ENCODE results near the gene GNG7. TPM values are rescaled to one million over a fixed set of nuclear protein-coding genes. Genes with fewer than 3 reads are reported as not detected.

Gene GNG7
- total RNA-seq, 4 donors from 2014 or later: 0.57 to 3.8 (median 1.6) TPM

- intact Hi-C loops (cut with DNase I): no loop called here
- Histone ChIP-seq H3K4me1 (peaks cover 12 to 25% (median 18%) of the 10 kb centered on the region in 3 donors), H3K27ac (no peak overlapping the region), H3K9me3 (no peaks in the 10 kb centered on the region), H3K36me3 (peaks cover 0 to 6% (median 0%) of the 10 kb centered on the region in 3 donors), H3K27me3 (peaks cover 0 to 66% (median 1%) of the 10 kb centered on the region in 4 donors), H3K4me3 (no peak overlapping the region)
- TF ChIP-seq POLR2A (IDR thresholded peaks at IDR 0.05) (no peak), CTCF (IDR thresholded peaks at IDR 0.05) (no peak)
- DNase-seq: no peak
- WGBS, 2 donors: 7 to 20% methylated on average over 2 to 12 of the region's 26 CpGs
Observed at GRCh38 chr19:2726904-2727639, 24.6 kb upstream of the GNG7 start.

- WGBS, 2 donors: 68 to 79% methylated on average over 5 of the region's 15 CpGs
- TF ChIP-seq POLR2A (IDR thresholded peaks at IDR 0.05) (no peak), CTCF (IDR thresholded peaks at IDR 0.05) (no peak)
- no peak for DNase-seq
- Histone ChIP-seq H3K36me3 (no peaks in the 10 kb centered on the region), H3K4me3 (no peak overlapping the region), H3K4me1 (peaks cover 17 to 32% (median 18%) of the 10 kb centered on the region in 3 donors), H3K27ac (no peak overlapping the region), H3K9me3 (no peaks in the 10 kb centered on the region), H3K27me3 (peaks cover 0 to 74% (median 1%) of the 10 kb centered on the region in 4 donors)
- intact Hi-C loops (cut with DNase I): no loop called here
Observed at GRCh38 chr19:2726160-2726855, 23.8 kb upstream of the GNG7 start.

- Histone ChIP-seq H3K27ac (peak overlapping the region in 1 of 4 donors; percentile 50), H3K27me3 (peaks cover 0 to 94% (median 10%) of the 10 kb centered on the region in 4 donors), H3K4me3 (no peak overlapping the region), H3K36me3 (no peaks in the 10 kb centered on the region), H3K4me1 (peaks cover 29 to 50% (median 29%) of the 10 kb centered on the region in 3 donors), H3K9me3 (no peaks in the 10 kb centered on the region)
- TF ChIP-seq CTCF (IDR thresholded peaks at IDR 0.05) (no peak), POLR2A (IDR thresholded peaks at IDR 0.05) (no peak)
- DNase-seq: no peak
- 78 to 100% methylated on average over 1 to 2 of the region's 7 CpGs for WGBS, 2 donors
- intact Hi-C loops (cut with DNase I): no loop called here
Observed at GRCh38 chr19:2724148-2724557, 21.7 kb upstream of the GNG7 start.

- H3K4me3 ChIP-seq: no peak overlapping the region
- 58 to 79% methylated on average over 5 to 6 of the region's 14 CpGs for WGBS, 2 donors
- no peak for DNase-seq
- peaks cover 0 to 96% (median 10%) of the 10 kb centered on the region in 4 donors for H3K27me3 ChIP-seq
- H3K9me3 ChIP-seq: no peaks in the 10 kb centered on the region
- no peaks in the 10 kb centered on the region for H3K36me3 ChIP-seq
- intact Hi-C loops (cut with DNase I): no loop called here
- H3K4me1 ChIP-seq: peaks cover 29 to 50% (median 29%) of the 10 kb centered on the region in 3 donors
- H3K27ac ChIP-seq: peak overlapping the region in 2 of 4 donors; percentile 50 to 60
- TF ChIP-seq CTCF (IDR thresholded peaks at IDR 0.05): no peak
- TF ChIP-seq POLR2A (IDR thresholded peaks at IDR 0.05): no peak
Observed at GRCh38 chr19:2723747-2724146, 21.3 kb upstream of the GNG7 start.

- TF ChIP-seq POLR2A (IDR thresholded peaks at IDR 0.05) (no peak), CTCF (IDR thresholded peaks at IDR 0.05) (no peak)
- intact Hi-C loops (cut with DNase I): no loop called here
- Histone ChIP-seq H3K4me1 (peaks cover 29 to 50% (median 29%) of the 10 kb centered on the region in 3 donors), H3K4me3 (no peak overlapping the region), H3K36me3 (no peaks in the 10 kb centered on the region), H3K9me3 (no peaks in the 10 kb centered on the region), H3K27me3 (peaks cover 0 to 93% (median 10%) of the 10 kb centered on the region in 4 donors), H3K27ac (peak overlapping the region in 3 of 4 donors; percentile 50 to 62 (median 60))
- no peak for DNase-seq
- 43% methylated on average over 5 of the region's 13 CpGs; no CpG with 5 or more reads in 1 of the 2 donors for WGBS, 2 donors
Observed at GRCh38 chr19:2723345-2723715, 20.8 kb upstream of the GNG7 start.
